ENCODE measurements around the gene SULT2B1. TPM values are rescaled to one million over a fixed set of nuclear protein-coding genes. Genes with fewer than 3 reads are reported as not detected.

The SULT2B1 gene
- total RNA-seq, 1 donor from 2014 or later, result not detected

Other genes with a start within 250 kb of the SULT2B1 start
- 278 and 281 TPM in 2 replicates for gene EMP3, start 226.6 kb upstream of the SULT2B1 start, total RNA-seq
- 13.1 and 13.4 TPM in 2 replicates for gene TMEM143, start 188.2 kb upstream of the SULT2B1 start, total RNA-seq
- 0.33 TPM in 1 of 2 replicates, not detected in the other for gene SYNGR4, start 187.8 kb upstream of the SULT2B1 start, total RNA-seq
- gene KDELR1, start 160.6 kb upstream of the SULT2B1 start, total RNA-seq, result 75.5 and 77.7 TPM in 2 replicates
- 0.16 and 0.26 TPM in 2 replicates for gene GRIN2D, start 158.5 kb upstream of the SULT2B1 start, total RNA-seq
- 89.1 and 90.6 TPM in 2 replicates for gene GRWD1, start 106.2 kb upstream of the SULT2B1 start, total RNA-seq
- gene KCNJ14, start 96.6 kb upstream of the SULT2B1 start, total RNA-seq, result 2.4 TPM in 2 replicates
- 30.6 and 31.6 TPM in 2 replicates for gene CYTH2, start 82.8 kb upstream of the SULT2B1 start, total RNA-seq
- gene LMTK3, start 40.3 kb upstream of the SULT2B1 start, total RNA-seq, result 3.0 and 3.6 TPM in 2 replicates
- not detected in 2 replicates for gene SPACA4, start 54.6 kb downstream of the SULT2B1 start, total RNA-seq
- gene FAM83E, start 62.9 kb downstream of the SULT2B1 start, total RNA-seq, result 5.1 and 6.4 TPM in 2 replicates
- gene RPL18, start 67.0 kb downstream of the SULT2B1 start, total RNA-seq, result 1,885 and 1,938 TPM in 2 replicates
- gene SPHK2, start 67.3 kb downstream of the SULT2B1 start, total RNA-seq, result 36.4 and 39.0 TPM in 2 replicates
- gene DBP, start 85.2 kb downstream of the SULT2B1 start, total RNA-seq, result 10.7 and 11.2 TPM in 2 replicates
- gene CA11, start 94.0 kb downstream of the SULT2B1 start, total RNA-seq, result 10.9 and 12.5 TPM in 2 replicates
- gene NTN5, start 120.8 kb downstream of the SULT2B1 start, total RNA-seq, result 0.30 and 0.78 TPM in 2 replicates
- not detected in 2 replicates for gene FUT2, start 143.8 kb downstream of the SULT2B1 start, total RNA-seq
- 1.2 and 1.4 TPM in 2 replicates for gene MAMSTR, start 167.6 kb downstream of the SULT2B1 start, total RNA-seq
- gene RASIP1, start 188.4 kb downstream of the SULT2B1 start, total RNA-seq, result 0.71 and 0.82 TPM in 2 replicates
- 0.21 TPM in 1 of 2 replicates, not detected in the other for gene IZUMO1, start 194.7 kb downstream of the SULT2B1 start, total RNA-seq
- 0.23 and 0.26 TPM in 2 replicates for gene FUT1, start 200.5 kb downstream of the SULT2B1 start, total RNA-seq
- not detected in 2 replicates for gene FGF21, start 203.4 kb downstream of the SULT2B1 start, total RNA-seq

Measured in activated CD4-positive, alpha-beta T cell treated with anti-CD3 and anti-CD28 coated beads, Interleukin-2, amount 10 ng/mL, durations not matched to agents 24 days and 14 days (primary cell).